Right renal cortex interstitium (tissue), 3 donors: ENCODE measurements around the gene IGFN1. TPM values are rescaled to one million over a fixed set of nuclear protein-coding genes. Genes with fewer than 3 reads are reported as not detected.

ENCODE experiments used
- polyA plus RNA-seq, 3 donors: library from polyadenylated mRNA; unstranded; fragments of 120-200 nt; gene quantifications; one replicate each; pipeline ENCODE4 v1.2.1, GENCODE V29; 2013; ENCODE audit not compliant: insufficient read length in 3 of 3

The IGFN1 gene
- polyA plus RNA-seq, 3 donors, result 0.13 to 0.42 (median 0.29) TPM

Other genes with a start within 250 kb of the IGFN1 start
- 1 to 10 TPM; 2.0 to 2.3 (median 2.0) TPM for gene KIF21B, start 167.1 kb upstream of the IGFN1 start, polyA plus RNA-seq
- under 1 TPM; 0.37 to 0.51 (median 0.46) TPM for gene CACNA1S, start 78.4 kb upstream of the IGFN1 start, polyA plus RNA-seq
- gene ASCL5, start 63.6 kb upstream of the IGFN1 start, polyA plus RNA-seq, result under 1 TPM; 0.06 to 0.15 (median 0.08) TPM
- 100 to 1,000 TPM; 145 to 169 (median 158) TPM for gene TMEM9, start 36.4 kb upstream of the IGFN1 start, polyA plus RNA-seq
- under 1 TPM; 0.10 to 0.12 (median 0.11) TPM for gene PKP1, start 92.7 kb downstream of the IGFN1 start, polyA plus RNA-seq
- gene TNNT2, start 186.9 kb downstream of the IGFN1 start, polyA plus RNA-seq, result 10 to 100 TPM; 64.7 to 73.7 (median 72.2) TPM
- gene LAD1, start 208.5 kb downstream of the IGFN1 start, polyA plus RNA-seq, result 10 to 100 TPM; 30.8 to 36.8 (median 36.1) TPM
- gene TNNI1, start 230.9 kb downstream of the IGFN1 start, polyA plus RNA-seq, result 10 to 100 TPM; 54.6 to 73.3 (median 66.4) TPM